Measurements from ENCODE around the gene GPRC5A.

DNA sequence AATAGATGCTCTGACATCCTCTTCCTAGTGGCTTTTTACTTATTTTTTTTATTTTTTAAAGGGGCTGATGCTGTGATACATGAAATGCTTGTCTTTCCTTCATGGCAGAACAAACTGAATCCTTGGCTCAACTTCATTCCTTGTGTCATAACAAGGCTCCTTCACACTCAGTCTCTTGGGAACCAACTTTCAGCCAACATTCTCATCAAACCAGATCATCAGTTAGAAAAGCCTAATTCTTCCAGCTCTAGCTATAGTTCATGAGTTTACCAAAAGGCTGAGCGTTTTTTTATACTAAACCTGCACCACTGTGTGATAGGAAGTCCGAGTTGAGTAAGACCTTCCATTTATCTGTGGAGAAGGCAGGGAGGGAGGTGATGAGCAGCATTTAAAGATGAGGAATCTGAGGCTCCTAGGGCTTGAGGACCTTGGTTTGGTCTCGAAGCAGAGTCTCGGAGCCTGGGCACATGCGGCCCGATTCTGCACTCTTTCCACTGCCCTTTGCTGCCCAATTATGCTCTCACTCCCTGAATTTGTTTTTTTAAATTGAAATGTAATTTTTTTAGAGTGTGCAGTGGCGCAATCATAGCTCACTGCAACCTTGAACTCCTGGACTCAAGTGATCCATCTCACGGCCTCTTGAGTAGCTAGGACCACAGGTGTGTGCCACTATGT lies 52.4 kb downstream of the GPRC5A start:
- TF ChIP-seq, protein P1, sequence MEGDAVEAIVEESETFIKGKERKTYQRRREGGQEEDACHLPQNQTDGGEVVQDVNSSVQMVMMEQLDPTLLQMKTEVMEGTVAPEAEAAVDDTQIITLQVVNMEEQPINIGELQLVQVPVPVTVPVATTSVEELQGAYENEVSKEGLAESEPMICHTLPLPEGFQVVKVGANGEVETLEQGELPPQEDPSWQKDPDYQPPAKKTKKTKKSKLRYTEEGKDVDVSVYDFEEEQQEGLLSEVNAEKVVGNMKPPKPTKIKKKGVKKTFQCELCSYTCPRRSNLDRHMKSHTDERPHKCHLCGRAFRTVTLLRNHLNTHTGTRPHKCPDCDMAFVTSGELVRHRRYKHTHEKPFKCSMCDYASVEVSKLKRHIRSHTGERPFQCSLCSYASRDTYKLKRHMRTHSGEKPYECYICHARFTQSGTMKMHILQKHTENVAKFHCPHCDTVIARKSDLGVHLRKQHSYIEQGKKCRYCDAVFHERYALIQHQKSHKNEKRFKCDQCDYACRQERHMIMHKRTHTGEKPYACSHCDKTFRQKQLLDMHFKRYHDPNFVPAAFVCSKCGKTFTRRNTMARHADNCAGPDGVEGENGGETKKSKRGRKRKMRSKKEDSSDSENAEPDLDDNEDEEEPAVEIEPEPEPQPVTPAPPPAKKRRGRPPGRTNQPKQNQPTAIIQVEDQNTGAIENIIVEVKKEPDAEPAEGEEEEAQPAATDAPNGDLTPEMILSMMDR (IDR thresholded peaks at IDR 0.05) = no peak
- TF ChIP-seq POLR2A (IDR thresholded peaks at IDR 0.05) = no peak
